ENCODE results near the gene RHOV.

RHOV gene

DNA sequence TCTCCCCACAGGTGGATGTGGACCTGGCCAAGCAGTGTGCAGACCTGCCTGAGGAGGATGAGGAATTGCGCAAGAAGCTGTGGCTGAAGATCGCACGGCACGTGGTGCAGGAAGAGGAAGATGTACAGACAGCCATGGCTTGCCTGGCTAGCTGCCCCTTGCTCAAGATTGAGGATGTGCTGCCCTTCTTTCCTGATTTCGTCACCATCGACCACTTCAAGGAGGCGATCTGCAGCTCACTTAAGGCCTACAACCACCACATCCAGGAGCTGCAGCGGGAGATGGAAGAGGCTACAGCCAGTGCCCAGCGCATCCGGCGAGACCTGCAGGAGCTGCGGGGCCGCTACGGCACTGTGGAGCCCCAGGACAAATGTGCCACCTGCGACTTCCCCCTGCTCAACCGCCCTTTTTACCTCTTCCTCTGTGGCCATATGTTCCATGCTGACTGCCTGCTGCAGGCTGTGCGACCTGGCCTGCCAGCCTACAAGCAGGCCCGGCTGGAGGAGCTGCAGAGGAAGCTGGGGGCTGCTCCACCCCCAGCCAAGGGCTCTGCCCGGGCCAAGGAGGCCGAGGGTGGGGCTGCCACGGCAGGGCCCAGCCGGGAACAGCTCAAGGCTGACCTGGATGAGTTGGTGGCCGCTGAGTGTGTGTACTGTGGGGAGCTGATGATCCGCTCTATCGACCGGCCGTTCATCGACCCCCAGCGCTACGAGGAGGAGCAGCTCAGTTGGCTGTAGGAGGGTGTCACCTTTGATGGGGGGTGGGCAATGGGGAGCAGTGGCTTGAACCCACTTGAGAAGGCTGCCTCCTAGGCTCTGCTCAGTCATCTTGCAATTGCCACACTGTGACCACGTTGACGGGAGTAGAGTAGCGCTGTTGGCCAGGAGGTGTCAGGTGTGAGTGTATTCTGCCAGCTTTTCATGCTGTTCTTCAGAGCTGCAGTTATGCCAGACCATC, 28.8 kb upstream of the RHOV start:
- DNase-seq (ENCODE audit: low read depth) = no peak
- no peak for TF ChIP-seq CTCF (IDR thresholded peaks at IDR 0.05; ENCODE audit: low read depth, low read length, missing control alignments)
- no peak overlapping the region for H3K4me3 ChIP-seq (ENCODE audit: low read depth, low read length)

GRCh38 chr15:40901053-40901443, 27.0 kb upstream of the RHOV start:
- TF ChIP-seq CTCF (IDR thresholded peaks at IDR 0.05; ENCODE audit: low read depth, low read length, missing control alignments) = no peak
- no peak for DNase-seq (ENCODE audit: low read depth)
- no peak overlapping the region for H3K4me3 ChIP-seq (ENCODE audit: low read depth, low read length)

- no peak overlapping the region for H3K4me3 ChIP-seq (ENCODE audit: low read depth, low read length)
- DNase-seq (ENCODE audit: low read depth) = no peak
- no peak for TF ChIP-seq CTCF (IDR thresholded peaks at IDR 0.05; ENCODE audit: low read depth, low read length, missing control alignments)
Measured at GRCh38 chr15:40900256-40901052, 26.4 kb upstream of the RHOV start.

GRCh38 chr15:40899536-40900207, 25.6 kb upstream of the RHOV start:
- H3K4me3 ChIP-seq (ENCODE audit: low read depth, low read length) = no peak overlapping the region
- TF ChIP-seq CTCF (IDR thresholded peaks at IDR 0.05; ENCODE audit: low read depth, low read length, missing control alignments) = no peak
- DNase-seq (ENCODE audit: low read depth) = no peak

- TF ChIP-seq CTCF (IDR thresholded peaks at IDR 0.05; ENCODE audit: low read depth, low read length, missing control alignments) = peak; percentile 71
- no peak for DNase-seq (ENCODE audit: low read depth)
- H3K4me3 ChIP-seq (ENCODE audit: low read depth, low read length) = peak overlapping the region; percentile 65
Measured at GRCh38 chr15:40894681-40895448, 20.8 kb upstream of the RHOV start.
